ENCODE measurements around the gene TSPAN31.

TSPAN31 gene

GRCh38 chr12:57717846-57718640 is 26.8 kb upstream of the TSPAN31 start:
- TF ChIP-seq BACH2 (CRISPR knock-in tag; IDR thresholded peaks at IDR 0.05; ENCODE audit: borderline replicate concordance) (no peak), GLIS3 (CRISPR knock-in tag; IDR thresholded peaks at IDR 0.05) (no peak), CSRNP3 (CRISPR knock-in tag; IDR thresholded peaks at IDR 0.05) (no peak), OSR1 (CRISPR knock-in tag; IDR thresholded peaks at IDR 0.05) (no peak), ZC3H10 (CRISPR knock-in tag; IDR thresholded peaks at IDR 0.05) (no peak), PPARA (CRISPR knock-in tag; IDR thresholded peaks at IDR 0.05; ENCODE audit: borderline replicate concordance) (no peak)
- ATAC-seq, result no peak

- no peak for TF ChIP-seq ISL1 (CRISPR knock-in tag; IDR thresholded peaks at IDR 0.05)
- no peak for TF ChIP-seq RARB (CRISPR knock-in tag; IDR thresholded peaks at IDR 0.05)
- TF ChIP-seq ZNF70 (CRISPR knock-in tag; IDR thresholded peaks at IDR 0.05), result no peak
- TF ChIP-seq ZNF8 (CRISPR knock-in tag; IDR thresholded peaks at IDR 0.05), result no peak
- no peak for TF ChIP-seq ZFP30 (CRISPR knock-in tag; IDR thresholded peaks at IDR 0.05)
- TF ChIP-seq CREB5 (CRISPR knock-in tag; IDR thresholded peaks at IDR 0.05; ENCODE audit: low read depth), result no peak
- no peak for TF ChIP-seq ESRRG (CRISPR knock-in tag; IDR thresholded peaks at IDR 0.05)
- no peak for TF ChIP-seq CSDC2 (CRISPR knock-in tag; IDR thresholded peaks at IDR 0.05)
- no peak for TF ChIP-seq CSRNP3 (CRISPR knock-in tag; IDR thresholded peaks at IDR 0.05)
- no peak for TF ChIP-seq ZNF565 (CRISPR knock-in tag; conservative IDR thresholded peaks at IDR 0.05; ENCODE audit: low read depth)
- TF ChIP-seq TOX (CRISPR knock-in tag; IDR thresholded peaks at IDR 0.05; ENCODE audit: borderline replicate concordance), result no peak
- TF ChIP-seq PPARA (CRISPR knock-in tag; IDR thresholded peaks at IDR 0.05; ENCODE audit: borderline replicate concordance), result no peak
- ATAC-seq, result no peak
Measured at GRCh38 chr12:57718641-57719528, 26.0 kb upstream of the TSPAN31 start.

GRCh38 chr12:57719777-57720605 is 24.8 kb upstream of the TSPAN31 start:
- ATAC-seq, result no peak
- TF ChIP-seq RARB (CRISPR knock-in tag; IDR thresholded peaks at IDR 0.05) (no peak), OSR1 (CRISPR knock-in tag; IDR thresholded peaks at IDR 0.05) (no peak), ZFP3 (CRISPR knock-in tag; IDR thresholded peaks at IDR 0.05) (no peak), ZFP30 (CRISPR knock-in tag; IDR thresholded peaks at IDR 0.05) (no peak), CSRNP3 (CRISPR knock-in tag; IDR thresholded peaks at IDR 0.05) (no peak), PATZ1 (CRISPR knock-in tag; IDR thresholded peaks at IDR 0.05; ENCODE audit: borderline replicate concordance) (no peak), TCF4 (CRISPR knock-in tag; IDR thresholded peaks at IDR 0.05; ENCODE audit: borderline replicate concordance) (no peak), ZNF565 (CRISPR knock-in tag; conservative IDR thresholded peaks at IDR 0.05; ENCODE audit: low read depth) (no peak), BACH2 (CRISPR knock-in tag; IDR thresholded peaks at IDR 0.05; ENCODE audit: borderline replicate concordance) (no peak), CREB5 (CRISPR knock-in tag; IDR thresholded peaks at IDR 0.05; ENCODE audit: low read depth) (no peak), GLIS3 (CRISPR knock-in tag; IDR thresholded peaks at IDR 0.05) (no peak), PPARA (CRISPR knock-in tag; IDR thresholded peaks at IDR 0.05; ENCODE audit: borderline replicate concordance) (no peak), ZNF70 (CRISPR knock-in tag; IDR thresholded peaks at IDR 0.05) (no peak), POU6F1 (CRISPR knock-in tag; IDR thresholded peaks at IDR 0.05; ENCODE audit: borderline replicate concordance, low read depth) (no peak)

All from SK-N-SH treated with all-trans-retinoic acid at 6 μM for 48 hours (cell line).